Cerebellar cortex (tissue), 1 donor: Measurements from ENCODE around the gene CACNB1.
"Not testable (repeated sequence)": the region's sequence is repeated elsewhere in the genome, so short reads cannot be mapped to it uniquely, and the experiment has no call there.

ENCODE experiments used
- DNase-seq: peaks from one replicate; pipeline ENCODE4 v3.0.0-alpha.2; 2015; ENCODE audit warnings: low spot score

CACNB1 gene

DNA sequence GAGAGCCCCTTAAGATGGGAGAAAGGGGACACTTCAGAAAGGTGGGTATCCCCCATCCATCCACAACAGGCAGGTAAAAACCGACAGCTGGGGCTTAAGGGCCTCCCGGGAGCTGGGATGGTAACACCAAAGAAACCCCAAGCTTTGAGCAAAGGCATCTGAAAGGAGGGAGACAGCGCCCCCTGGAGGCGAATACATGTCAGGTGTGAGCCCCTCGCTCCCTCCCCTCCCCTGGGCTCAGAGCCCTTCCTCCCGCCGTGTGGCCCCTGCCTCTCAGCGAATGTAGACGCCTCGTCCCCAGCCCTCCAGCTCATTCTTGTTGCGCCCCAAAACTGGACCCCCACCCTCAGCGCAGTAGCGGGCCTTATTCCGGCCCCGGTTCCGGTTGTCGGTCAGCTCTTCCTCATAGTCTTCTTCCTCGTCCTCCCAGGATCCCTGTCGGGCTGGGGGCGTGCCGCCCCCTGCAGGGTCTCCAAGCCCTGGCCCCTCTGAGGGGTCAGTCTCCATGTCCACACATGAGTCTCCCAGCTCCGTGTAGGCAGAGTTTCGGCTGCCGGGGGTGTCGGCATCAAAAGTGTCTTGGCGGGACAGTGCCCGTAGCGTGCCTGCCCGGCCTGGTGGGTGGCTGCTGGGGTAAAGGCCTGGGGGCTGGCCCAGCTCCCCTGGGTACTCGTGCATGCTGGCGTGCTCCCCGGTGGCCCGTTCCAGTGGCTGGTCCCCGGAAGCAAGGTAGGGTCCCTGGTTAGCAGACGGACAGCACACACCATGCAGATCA is 22.4 kb downstream of the CACNB1 start:
- DNase-seq = peak; percentile 76

DNA sequence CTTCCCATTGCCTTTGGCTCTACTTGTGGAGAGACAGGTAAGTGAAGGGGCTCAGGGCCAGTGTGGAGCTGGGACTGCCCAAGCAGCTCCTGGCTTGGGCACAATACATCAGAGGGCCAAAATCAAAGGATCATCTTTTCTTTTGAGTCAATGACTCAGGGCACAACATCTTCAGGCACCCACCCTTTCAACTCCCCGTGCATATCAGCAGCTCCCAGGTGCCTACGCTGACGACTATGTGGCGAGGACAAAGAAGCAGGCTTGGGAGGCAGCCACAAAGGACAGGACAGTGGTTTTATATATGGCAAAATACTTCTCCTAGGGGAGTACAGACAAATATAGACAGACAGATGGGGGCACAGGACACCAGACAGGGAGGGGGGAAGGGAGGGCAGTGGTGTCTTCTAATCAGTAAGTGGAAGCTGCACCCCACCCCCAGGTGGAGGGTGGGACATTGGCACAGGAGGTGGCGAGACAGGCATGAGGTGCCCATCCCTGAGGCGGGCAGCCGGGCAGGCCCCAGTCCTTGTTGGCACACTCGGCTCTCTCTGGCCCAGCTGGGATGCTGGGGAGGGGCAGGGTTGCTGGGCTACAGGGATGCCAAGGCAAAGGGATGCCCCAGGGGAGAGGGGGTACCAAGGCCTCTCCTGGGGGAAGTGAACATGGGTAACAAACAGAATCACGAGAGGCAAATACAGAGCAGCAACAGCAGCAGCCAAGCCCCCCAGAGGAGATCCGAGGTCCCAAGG is 23.8 kb downstream of the CACNB1 start:
- DNase-seq = no peak

- DNase-seq = no peak
These were observed 24.4 kb downstream of the CACNB1 start for GRCh38 chr17:39173080-39173479.

DNA sequence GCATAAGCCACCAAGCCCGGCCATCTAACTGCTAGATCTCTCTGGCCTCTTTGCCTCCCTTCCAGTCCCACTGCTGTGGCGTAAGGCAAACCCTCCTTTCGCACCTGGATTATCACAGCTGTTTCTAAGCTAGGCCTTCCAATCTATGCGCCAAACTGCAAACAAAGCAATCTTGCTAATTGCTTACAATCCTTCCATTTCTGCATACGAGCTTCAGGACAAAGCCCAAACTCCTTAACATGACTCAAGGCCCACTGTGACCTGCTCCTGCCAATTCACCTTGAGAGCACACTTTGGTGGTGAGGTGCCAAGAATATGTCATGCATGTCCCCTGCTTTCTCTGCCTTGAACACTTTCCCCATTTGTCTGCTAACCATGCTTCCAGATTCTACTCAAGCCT is 25.5 kb downstream of the CACNB1 start:
- DNase-seq = no peak

DNA sequence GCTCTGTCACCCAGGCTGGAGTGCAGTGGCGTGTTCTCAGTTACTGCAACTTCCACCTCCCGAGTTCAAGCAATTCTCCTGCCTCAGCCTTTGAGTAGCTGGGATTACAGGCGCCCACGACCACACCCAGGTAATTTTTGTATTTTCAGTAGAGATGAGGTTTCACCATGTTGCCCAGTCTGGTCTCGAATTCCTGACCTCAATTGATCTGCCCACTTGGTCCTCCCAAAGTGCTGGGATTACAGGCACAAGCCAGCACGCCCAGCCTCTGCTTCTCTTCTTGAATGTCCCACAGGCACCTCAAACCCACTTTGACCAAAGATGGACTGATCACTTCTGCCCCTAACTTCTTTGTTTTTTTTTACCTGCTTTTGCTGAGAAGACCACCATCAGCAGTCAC is 26.9 kb downstream of the CACNB1 start:
- no peak for DNase-seq

- no peak for DNase-seq
These were observed 27.4 kb downstream of the CACNB1 start for GRCh38 chr17:39170109-39170508.

GRCh38 chr17:39169518-39169917 is 28.0 kb downstream of the CACNB1 start:
- no peak for DNase-seq

- DNase-seq = no peak
These were observed 28.4 kb downstream of the CACNB1 start for GRCh38 chr17:39169101-39169500.

DNA sequence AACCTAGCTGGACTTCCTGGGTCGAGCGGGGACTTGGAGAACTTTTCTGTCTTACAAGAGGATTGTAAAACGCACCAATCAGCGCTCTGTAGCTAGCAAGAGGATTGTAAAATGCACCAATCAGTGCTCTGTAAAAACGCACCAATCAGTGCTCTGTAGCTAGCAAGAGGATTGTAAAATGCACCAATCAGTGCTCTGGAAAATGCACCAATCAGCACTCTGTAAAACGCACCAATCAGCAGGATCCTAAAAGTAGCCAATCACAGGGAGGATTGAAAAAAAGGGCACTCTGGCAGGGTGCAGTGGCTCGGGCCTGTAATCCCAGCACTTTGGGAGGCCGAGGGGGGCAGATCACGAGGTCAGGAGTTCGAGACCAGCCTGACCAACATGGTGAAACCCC is 29.0 kb downstream of the CACNB1 start:
- not testable (repeated sequence) for DNase-seq

GRCh38 chr17:39167476-39167875 is 30.0 kb downstream of the CACNB1 start:
- no peak for DNase-seq

DNA sequence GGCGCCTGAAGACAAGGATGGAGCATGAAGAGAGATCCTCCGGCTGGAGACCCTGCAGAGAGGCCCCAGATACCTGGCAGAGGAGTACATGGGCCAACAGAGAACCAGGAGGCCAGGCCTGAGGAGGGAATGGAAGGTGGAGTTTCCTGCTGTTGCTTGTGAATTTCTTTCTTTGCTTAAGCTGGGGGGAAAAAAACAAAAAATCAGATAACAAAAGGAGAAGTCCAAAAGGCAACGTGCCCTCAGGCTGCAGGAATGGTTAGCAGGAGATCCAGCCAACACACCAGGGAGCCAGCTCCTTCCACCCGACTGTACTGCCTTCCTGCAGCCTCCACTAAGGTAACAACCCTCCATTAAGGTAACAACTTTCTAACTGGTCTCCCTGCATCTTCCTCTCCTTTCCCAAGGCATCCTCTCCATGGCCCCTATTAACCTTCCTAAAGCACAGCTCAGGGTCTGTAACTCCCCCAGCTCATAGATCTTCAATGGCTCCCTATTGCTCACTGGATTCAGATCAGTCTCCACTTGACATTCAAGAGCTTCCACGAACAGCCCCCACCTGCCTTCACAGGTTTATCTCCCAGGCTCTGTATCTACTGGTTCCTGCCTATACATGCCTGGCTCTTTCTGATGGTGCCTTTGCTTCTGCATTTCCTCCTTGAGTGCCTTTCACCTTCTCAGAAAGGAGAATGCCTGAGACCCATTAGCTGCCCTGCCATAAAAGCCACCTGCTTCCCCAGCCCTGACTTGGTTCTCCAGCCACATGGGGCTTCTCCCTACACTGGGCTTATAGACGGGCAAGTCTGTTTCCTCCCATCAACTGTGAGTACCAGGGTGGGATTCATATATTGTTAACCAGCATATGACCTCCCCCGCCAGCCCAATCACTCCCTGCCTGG is 30.8 kb downstream of the CACNB1 start:
- no peak for DNase-seq

DNA sequence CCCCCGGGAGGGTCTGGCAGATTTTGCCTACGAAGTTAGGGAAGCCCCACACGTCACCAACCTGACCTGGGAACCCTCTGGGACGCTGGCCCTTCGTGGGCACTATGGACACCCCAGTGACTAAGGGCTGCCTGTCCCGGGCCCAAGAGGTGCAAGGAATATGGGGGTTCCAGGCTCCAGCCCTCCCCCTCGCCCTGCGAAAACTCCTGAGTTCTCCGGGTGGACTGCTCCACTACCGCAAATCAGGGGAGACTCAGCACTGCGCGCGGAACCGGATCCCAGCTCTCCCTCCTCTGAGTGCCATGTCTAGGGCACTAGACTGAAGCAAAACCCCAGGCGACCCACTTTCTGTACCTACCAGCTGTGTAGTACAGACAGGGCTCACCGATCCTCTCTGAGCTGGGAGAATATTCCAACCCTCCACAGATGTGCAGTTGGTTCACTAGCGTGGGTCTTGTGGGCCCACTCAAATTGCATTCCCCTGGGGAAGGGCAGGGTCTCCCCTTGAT is 31.6 kb downstream of the CACNB1 start, which contains the start of gene ARL5C:
Gene ARL5C (minus strand): TSS at position 321 of the 509 bp plus-strand sequence. CDS start 401 bp downstream, outside the sequence.
- DNase-seq = no peak

GRCh38 chr17:39165178-39165840 is 32.2 kb downstream of the CACNB1 start:
- DNase-seq = no peak

GRCh38 chr17:39164675-39165143 is 32.8 kb downstream of the CACNB1 start:
- peak; percentile 79 for DNase-seq

- DNase-seq = no peak
These were observed 35.5 kb downstream of the CACNB1 start for GRCh38 chr17:39161962-39162361.

DNA sequence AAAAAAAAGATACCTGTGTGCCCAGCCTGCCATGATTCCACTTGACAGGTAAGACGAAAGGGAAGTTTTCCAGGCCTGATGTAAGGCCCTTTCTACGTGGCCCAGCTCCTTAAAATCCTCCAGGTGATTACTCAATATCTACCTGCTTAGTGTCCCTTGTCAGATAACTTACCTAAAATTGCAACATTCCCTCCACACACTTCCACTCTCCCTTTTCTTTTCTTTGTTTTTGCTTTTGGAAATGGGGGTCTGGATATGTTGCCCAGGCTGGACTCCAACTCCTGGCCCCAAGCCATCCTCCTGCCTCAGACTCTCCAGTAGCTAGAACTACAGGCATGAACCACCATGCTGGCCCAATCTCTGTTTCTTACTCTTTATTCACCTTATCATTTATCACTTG is 38.8 kb downstream of the CACNB1 start:
- DNase-seq = no peak

GRCh38 chr17:39156491-39156890 is 41.0 kb downstream of the CACNB1 start:
- no peak for DNase-seq

GRCh38 chr17:39155654-39156053 is 41.8 kb downstream of the CACNB1 start:
- DNase-seq = no peak

GRCh38 chr17:39153599-39154051 is 43.8 kb downstream of the CACNB1 start:
- peak; percentile 92 for DNase-seq

DNA sequence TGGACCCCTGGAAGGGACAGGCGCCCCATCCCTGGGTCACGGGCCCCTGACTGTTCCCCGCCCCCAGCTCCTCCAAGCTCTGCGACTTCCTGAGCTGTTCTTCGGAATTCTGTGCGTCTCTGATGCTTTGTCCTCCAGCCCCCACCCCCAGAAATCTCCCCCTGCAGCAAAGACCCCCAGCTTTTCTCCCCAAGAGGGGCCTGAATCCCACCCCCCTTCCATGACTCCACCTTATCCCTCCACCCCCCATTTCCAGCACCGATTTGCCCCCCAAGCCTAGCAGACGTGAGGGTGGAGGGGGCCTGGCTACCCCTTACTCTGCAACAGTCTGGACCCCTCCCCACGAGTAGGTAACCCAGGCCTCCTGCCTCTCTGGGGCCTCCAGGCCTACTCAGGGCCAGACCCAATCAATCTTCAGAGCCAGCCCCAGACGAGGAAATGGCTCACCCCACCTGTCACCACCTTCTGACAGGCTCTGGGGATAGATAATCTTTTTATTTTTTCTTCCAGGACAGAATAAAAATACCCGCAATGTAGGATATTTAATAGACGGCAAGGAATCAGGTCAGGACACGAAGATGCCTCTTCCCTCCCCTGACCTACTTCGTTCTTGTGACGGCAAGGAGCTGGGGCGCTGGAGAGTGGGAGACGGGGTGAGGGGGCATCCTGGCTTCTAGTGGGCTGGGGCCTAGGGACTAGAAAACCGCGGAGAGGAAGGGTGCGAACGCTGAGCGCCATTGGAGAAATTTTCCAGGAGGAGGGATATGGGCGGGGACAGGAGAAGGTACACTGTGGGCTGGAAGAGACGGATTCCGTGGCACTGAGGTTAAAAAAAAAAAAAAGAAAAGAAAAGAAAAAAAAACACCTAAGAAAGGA is 45.3 kb downstream of the CACNB1 start:
- no peak for DNase-seq
